NCI-H1436 (cell line): ENCODE results near the gene DLG5.

Experiments
- DNase-seq: peaks from one replicate; lab custom pipeline; 2025; lab: John Stamatoyannopoulos, UW

The DLG5 gene

DNA sequence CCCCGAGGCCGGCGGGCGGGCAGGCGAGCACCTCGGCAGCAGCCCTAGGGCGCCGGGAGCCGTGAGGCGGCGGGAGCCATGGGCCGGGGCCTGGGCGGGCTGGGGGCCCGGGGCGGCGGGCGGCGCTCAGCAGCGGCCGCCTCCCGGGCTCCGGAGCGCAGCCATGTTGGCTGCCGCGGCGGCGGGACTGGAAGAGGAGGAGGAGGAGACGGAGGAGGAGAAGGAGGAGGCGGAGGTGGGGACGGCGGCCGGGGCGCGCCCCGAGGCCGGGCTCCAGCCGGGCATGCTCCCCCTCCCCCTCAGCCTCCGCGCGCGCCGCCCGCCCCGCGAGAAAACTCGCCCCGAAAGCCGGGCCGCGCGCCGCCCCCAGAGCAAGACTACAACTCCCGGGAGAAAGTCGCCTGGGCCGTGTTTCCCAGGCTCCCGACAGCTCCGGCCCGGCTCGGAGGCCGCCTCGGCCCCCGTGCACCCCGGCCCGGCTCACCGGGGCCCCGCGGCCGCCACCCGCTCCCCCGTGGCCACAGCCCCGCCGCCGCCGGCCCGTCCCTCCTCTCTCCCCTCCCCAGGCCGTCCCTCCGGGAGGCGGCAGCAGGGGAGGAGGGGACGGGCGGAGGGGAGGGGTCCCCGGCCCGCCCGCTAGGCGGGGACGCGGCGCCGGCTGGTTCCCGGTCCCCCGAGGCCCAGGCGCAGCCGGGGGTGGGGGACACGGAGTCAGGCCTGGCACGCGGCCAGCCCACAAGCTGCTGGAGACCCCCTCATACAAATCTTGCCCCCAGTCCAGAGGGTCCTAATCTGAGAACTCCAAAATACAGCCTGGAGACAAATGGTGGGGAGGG is at the start of gene DLG5:
DLG5 (minus strand) TSS at position 190 of the 836 bp plus-strand sequence. CDS start 235 bp downstream, outside the sequence.
- peak; percentile 26 for DNase-seq

DNA sequence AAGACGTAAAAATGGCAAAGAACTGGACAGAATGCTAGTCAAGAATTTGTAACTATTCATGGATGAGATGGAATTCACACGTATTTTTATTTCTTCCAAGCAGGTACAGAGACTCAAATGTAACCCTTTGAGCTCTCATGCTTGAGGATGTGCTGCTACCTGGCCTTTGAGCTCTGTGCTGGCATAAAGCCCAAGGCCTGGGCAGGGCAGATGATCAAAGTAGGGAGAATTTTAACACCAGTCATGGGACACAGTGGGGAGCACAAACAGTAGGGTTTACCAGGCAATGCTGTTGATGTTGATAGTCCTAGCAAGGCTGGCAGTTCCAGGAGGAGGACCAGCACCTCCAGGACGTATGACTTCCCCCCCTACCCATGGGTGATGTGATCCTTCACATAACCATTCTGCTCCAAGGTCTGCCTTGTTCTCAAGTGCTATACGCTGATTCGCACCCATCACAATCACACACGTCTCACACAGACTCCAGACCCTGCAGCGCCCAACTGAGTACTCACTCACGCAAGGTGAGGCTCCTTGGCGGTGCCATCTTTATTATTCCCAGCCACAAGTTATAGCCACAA is 48.6 kb upstream of the DLG5 start:
- no peak for DNase-seq

- no peak for DNase-seq
These were observed 48.0 kb upstream of the DLG5 start for GRCh38 chr10:77974396-77975074.

DNA sequence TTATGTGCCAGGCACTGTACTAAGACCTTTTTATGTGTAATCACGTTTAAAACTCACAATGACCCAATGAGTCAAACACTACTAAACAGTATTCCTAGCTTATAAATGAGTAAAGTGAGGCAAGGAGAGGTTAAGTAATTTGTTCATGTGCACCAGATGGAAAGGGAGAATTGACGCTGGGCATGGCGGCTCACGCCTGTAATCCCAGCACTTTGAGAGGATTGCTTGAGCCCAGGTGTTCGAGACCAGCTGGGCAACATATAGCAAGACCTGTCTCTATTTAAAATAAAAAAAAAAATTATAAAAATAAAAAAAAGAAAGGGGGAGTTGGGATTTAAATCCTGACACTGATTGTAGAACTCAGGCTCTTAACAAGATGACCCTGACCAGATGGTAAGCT is 46.7 kb upstream of the DLG5 start:
- DNase-seq = no peak

GRCh38 chr10:77972148-77972547 is 45.6 kb upstream of the DLG5 start:
- no peak for DNase-seq

DNA sequence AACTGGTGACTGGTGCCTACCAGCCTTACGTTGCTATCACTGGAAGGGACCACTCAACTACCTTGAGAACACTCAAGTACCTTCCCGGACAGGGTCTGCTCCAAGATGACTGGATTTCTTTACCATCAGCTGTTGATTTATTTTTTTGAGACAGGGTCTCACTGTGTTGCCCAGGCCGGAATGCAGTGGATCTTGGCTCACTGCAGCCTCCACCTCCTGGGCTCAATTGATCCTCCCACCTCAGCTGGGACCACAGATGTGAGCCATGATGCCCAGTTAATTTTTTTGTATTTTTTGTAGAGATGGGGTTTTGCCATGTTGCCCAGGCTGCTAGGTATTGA is 45.2 kb upstream of the DLG5 start:
- DNase-seq = no peak

DNA sequence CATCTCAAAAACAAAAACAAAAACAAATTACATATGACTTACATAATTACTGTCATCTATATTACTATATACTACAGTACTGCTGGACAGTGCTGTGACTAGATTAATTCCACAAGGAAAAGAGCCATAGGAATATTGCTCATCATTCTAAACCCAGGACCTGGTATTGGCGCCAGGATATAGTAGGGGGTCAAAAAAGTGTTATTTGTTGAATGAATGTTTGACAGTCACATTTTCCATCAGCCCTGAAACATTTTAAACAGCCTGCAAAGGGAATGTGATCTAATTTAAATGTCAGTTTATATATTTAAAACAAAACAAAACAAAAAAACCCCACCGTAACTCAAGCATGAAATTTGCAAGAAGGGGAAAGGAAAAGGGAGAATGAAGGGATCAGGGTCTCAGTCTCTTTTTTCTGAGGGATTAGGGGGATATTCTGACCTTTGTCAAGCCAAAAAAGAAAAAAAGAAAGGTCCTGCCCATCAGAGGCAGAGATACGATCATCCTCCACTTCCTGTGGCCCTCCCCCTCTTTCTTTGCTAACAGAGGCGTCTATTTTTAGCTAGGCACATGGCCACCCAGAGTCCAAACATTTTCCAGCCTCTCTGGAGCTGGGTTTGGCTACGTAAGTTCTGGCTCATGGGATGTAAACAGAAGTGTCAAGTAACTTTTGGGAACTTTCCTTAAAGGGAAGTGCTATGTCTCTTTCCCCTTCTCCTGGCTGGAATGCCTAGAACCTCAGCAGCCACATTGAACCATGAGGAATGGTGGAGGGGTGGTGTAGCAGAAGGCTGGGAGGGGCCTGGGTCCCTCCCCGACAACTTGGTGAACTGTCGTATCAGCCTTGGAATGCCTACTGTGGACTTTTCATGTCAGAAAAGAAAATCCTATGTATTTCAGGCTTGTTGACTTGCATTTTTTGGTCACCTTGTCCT is 44.6 kb upstream of the DLG5 start:
- DNase-seq = no peak

DNA sequence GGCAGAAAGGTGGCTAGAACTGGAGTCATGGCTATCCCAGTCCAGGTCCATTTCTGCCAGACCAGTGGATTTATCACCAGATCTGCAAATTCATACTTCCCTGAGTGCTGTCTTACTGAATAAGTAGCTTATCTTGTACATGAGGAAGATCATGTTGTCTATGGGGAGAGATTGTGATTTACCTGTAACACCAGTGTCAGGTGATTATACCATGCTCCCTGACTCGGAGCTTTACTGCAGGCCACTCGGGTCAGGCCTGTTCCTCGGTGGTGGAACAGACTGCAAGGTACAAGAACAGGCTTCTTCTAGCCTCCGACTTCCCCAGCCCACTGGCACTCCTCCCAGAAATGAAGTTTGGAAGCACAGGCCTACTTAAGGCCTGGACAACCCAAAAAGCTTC is 42.6 kb upstream of the DLG5 start:
- no peak for DNase-seq

DNA sequence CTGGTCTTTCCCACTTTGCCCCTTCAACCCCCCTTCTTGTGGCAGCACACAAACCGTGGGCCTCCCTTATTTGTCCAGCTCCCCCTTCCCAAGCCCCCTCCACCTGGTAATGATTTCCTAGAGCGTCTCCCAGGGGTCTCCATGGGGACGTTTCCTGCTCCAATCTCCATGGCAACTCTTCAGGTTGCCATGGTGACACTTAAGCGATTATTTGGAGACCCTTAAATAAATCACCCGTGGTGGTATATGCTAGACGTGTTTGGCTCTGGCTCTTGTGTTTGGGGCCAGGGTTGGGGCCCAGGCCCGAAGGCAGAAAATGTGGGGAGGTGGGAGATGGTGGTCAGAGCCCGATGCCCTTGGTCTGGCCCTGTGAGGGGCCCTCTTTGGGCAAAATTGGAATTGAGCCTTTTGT is 41.1 kb upstream of the DLG5 start:
- peak; percentile 40 for DNase-seq

- DNase-seq = no peak
These were observed 38.7 kb upstream of the DLG5 start for GRCh38 chr10:77965294-77965693.

- DNase-seq = no peak
These were observed 38.3 kb upstream of the DLG5 start for GRCh38 chr10:77964811-77965210.

- DNase-seq = no peak
These were observed 37.3 kb upstream of the DLG5 start for GRCh38 chr10:77963901-77964300.

DNA sequence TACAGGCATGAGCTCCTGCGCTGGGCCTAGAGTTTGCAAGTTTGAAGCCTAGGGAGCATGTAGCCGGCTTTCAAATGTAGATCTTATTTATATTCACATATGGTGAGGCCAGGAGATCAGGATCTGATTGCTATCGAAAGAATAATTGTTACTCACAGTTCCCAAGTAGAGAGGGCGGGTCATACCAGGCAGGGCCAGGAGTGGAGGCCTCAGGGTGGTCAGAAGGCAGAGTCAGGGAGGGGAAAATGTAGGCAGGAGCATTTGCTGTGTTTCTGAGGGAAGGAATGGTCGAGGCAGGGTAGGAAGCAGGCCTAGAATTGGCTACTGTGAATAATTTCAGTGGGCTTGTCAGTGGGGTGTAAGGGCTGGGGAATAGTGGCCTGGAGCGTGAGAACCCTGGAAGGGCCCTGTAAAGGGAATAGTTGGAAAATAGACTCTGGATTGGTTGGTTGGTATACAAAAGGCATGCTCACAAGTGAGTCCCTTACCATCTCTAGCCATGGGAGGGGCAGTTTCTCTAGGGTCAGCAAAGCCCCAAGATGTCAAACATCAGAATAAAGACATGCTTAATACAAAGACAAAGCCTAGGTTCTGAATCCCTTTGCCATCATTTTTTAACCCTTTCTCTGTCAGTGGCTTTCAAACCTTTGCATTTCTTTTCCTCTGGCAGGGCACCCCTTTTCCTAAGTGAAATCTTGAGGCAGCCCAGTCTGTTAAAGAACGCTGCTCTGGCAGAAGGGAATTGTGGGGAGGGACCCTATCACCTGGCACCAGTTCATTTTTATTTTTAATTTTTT is 36.0 kb upstream of the DLG5 start:
- DNase-seq = no peak

DNA sequence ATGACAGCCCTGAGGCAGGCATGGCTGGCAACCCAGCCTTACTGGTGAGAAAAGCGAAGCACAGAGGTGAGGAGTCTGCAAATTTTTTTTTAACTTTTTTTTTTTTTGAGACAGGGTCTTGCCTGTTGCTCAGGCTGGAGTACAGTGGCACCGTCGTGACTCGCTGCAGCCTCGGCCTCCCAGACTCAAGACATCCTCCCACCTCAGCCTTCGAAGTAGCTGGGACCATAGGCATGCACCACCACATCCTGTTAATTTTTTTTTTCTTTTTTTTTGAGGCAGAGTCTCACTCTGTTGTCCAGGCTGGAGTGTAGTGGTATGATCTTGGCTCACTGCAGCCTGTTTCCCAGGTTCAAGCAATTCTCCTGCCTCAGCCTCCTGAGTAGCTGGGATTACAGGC is 35.1 kb upstream of the DLG5 start:
- no peak for DNase-seq

DNA sequence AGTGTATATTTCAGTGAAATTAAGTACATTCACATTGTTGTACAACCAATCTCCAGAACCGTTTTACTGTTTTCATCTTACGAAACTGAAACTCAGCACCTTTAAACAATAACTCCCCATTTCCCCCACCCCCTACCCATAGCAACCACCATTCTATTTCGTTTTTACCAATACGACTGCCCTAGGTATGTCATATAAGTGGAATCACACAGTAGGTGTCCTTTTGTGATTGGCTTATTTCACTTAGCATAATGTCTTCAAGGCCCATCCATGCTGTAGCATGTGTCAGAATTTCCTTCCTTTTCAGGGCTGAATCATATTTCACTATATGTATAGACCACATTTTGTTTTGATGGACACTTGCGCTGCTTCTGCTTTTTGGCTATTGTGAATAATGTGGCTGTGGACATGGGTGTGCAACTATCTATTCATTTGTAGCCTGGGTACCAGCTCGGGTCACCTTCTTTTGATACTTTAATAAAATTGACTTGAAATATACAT is 34.3 kb upstream of the DLG5 start:
- DNase-seq = no peak

DNA sequence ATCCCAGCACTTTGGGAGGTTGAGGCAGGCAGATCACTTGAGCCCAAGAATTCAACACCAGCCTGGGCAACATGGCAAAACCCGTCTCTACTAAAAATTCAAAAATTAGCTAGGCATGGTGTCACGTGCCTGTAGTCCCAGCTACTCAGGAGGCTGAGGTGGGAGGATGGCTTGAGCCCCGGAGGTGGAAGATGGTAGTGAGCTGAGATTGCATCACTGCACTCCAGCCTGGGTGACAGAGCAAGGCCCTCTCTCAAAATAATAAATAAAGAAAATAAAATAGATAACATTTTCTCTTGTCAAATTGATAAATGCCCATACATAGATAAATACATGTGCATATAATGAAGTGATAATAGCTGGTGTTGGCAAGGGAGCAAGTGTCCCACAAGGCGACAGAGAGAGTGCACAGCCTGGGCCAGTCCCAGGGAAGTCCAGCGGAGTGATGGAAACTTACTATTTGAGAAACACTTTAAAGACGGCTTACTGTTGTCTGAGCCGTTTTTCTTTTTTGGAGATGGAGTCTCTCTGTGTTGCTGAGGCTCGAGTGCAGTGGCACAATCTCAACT is 33.4 kb upstream of the DLG5 start:
- DNase-seq = no peak

DNA sequence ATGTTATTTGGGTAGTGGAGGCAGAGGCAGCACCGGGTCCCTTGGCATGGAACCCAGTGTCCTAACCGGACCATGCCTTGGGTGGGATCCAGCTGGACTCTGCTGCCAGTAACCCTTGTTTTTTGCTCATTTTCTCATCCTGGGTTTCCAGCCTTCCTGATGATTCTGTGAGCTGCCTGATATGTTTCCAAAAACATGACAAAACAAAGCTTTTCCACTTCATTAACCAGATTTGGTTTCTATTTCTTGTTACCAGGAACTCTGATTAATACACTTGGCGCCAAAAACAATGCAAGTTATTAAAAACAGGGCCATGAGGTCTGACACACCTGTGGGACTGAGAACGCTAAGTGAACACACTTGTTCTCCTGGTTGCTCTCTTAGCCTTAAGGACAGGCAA is 32.8 kb upstream of the DLG5 start:
- DNase-seq = no peak

DNA sequence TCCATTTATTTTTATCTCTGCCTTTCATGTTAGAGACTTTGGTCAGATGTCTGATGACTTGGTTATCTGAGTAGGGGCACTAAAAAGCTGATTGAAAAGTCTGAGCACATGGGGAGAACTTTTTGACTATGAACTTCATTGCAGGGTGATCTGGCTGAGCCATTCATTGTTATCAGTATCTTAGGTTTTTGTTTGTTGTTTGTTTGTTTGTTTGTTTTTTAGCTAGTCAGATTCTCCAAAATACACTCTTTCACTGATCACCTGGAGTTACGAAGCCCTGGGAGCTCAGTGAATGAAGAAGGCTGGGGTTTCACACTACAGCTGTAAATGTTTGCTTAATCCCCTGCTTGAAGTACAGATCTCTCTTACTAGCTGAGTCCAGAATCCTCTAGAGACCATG is 28.6 kb upstream of the DLG5 start:
- no peak for DNase-seq

DNA sequence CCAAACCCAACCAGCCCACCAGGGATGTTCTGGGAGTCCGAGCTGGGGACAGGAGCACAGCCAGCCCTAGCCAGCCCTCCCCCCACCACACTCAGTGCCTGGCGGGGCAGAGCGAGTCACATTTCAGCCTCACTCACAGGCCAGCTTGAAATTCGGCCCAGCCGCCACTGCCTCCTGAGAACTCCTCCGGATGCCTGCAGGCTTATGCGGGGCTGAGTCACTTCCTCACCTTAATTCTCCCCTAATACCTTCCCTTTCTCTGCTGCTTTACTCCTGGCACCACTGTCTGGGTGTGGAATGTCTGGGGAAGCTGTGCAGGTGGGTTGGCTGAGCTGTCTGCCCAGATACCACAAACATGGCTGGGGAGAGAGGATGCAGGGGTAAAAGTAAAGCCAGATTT is 22.6 kb upstream of the DLG5 start:
- DNase-seq = no peak

DNA sequence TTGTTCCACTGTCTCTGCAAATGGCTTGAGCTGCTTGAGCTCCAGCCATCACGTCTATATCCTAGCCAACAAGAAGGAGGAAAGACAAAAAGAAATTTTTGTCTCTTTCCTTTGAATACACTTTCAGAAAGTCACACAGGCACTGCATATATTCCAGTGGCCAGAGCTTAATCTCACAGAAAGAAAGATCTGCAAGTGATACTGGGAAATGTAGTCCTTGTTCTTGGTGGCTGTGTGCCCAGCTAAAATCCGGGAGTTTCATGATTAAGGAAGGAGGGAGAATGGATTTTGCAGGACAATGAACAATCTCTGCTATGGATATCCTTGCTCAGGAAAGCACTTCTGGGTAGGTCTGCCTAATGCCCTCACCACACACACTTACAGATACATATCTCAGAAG is 19.5 kb upstream of the DLG5 start:
- DNase-seq = no peak

- DNase-seq = no peak
These were observed 18.0 kb upstream of the DLG5 start for GRCh38 chr10:77944519-77944918.
